GM18502 (cell line): ENCODE data around the gene GPC6.
"Not testable (repeated sequence)": the region's sequence is repeated elsewhere in the genome, so short reads cannot be mapped to it uniquely, and the experiment has no call there.

ENCODE experiments used
- ATAC-seq: cut with Tn5 transposase; IDR thresholded peaks from one replicate; pipeline ENCODE4 v1.9.1; 2021; ENCODE audit warnings: mild to moderate bottlenecking; ENCODE audit not compliant: unreplicated experiment, poor library complexity

The GPC6 gene

GRCh38 chr13:93416736-93417355 is 190.2 kb downstream of the GPC6 start:
- no peak for ATAC-seq

GRCh38 chr13:93418398-93418797 is 191.8 kb downstream of the GPC6 start:
- ATAC-seq = no peak

- ATAC-seq = no peak
Observed at GRCh38 chr13:93420206-93420605, 193.6 kb downstream of the GPC6 start.

- ATAC-seq = no peak
Observed at GRCh38 chr13:93420887-93421286, 194.3 kb downstream of the GPC6 start.

GRCh38 chr13:93422980-93423543 is 196.5 kb downstream of the GPC6 start:
- ATAC-seq = no peak

GRCh38 chr13:93425411-93425810 is 198.8 kb downstream of the GPC6 start:
- ATAC-seq = no peak

GRCh38 chr13:93430381-93430780 is 203.8 kb downstream of the GPC6 start:
- no peak for ATAC-seq

- no peak for ATAC-seq
Observed at GRCh38 chr13:93435651-93436050, 209.0 kb downstream of the GPC6 start.

- ATAC-seq = no peak
Observed at GRCh38 chr13:93437081-93437480, 210.5 kb downstream of the GPC6 start.

GRCh38 chr13:93446238-93446637 is 219.6 kb downstream of the GPC6 start:
- ATAC-seq = no peak

GRCh38 chr13:93450191-93450621 is 223.6 kb downstream of the GPC6 start:
- no peak for ATAC-seq

- no peak for ATAC-seq
Observed at GRCh38 chr13:93450761-93451160, 224.2 kb downstream of the GPC6 start.

- ATAC-seq = not testable (repeated sequence)
Observed at GRCh38 chr13:93454676-93455235, 228.1 kb downstream of the GPC6 start.

- ATAC-seq = no peak
Observed at GRCh38 chr13:93455861-93456260, 229.3 kb downstream of the GPC6 start.

GRCh38 chr13:93460005-93460404 is 233.4 kb downstream of the GPC6 start:
- no peak for ATAC-seq

GRCh38 chr13:93462151-93462550 is 235.5 kb downstream of the GPC6 start:
- ATAC-seq = no peak

GRCh38 chr13:93466502-93467036 is 240.0 kb downstream of the GPC6 start:
- ATAC-seq = no peak

GRCh38 chr13:93467175-93467574 is 240.6 kb downstream of the GPC6 start:
- no peak for ATAC-seq

- ATAC-seq = no peak
Observed at GRCh38 chr13:93468433-93468832, 241.8 kb downstream of the GPC6 start.

- no peak for ATAC-seq
Observed at GRCh38 chr13:93472296-93472695, 245.7 kb downstream of the GPC6 start.

GRCh38 chr13:93472814-93473296 is 246.2 kb downstream of the GPC6 start:
- no peak for ATAC-seq
